ENCODE data around the gene PNKP. TPM values are rescaled to one million over a fixed set of nuclear protein-coding genes. Genes with fewer than 3 reads are reported as not detected.
A peak's percentile ranks its signal among the peaks of the same experiment; 100 is the strongest.

The PNKP gene
- total RNA-seq, 2 experiments from 2014 or later = 59.5 to 65.7 TPM

GRCh38 chr19:49889687-49890348, 22.4 kb upstream of the PNKP start:
- ATAC-seq (peak; percentile 61), DNase-seq (peak; percentile 89)
- Mint-ChIP-seq H3K9me3 (ENCODE audit: low read depth) (no peaks in the 10 kb centered on the region), H3K27ac (peak overlapping the region; percentile 70), H3K4me3 (peak overlapping the region; percentile 69), H3K4me1 (peaks cover 16% of the 10 kb centered on the region), H3K36me3 (ENCODE audit: low read depth) (peaks cover 15% of the 10 kb centered on the region), H3K27me3 (no peaks in the 10 kb centered on the region)
- CTCF ChIA-PET = interaction anchor here (0.6 to 1.2 kb wide), 5 partner anchors 24 to 201 kb away, joined by 3 to 4 read pairs (median 3); no protein-coding TSS in a partner anchor
- POLR2A ChIA-PET = interaction anchor here (1.6 kb wide), 1 partner anchor 13 kb away, joined by 4 read pairs; the partner anchor contains the start of genes AKT1S1 and TBC1D17
- intact Hi-C loops (cut with DNase I, micrococcal nuclease) = loop anchor here (1.0 to 5.0 kb wide), 7 partner anchors 12 to 40 kb away; partner anchors contain the start of genes AKT1S1 (in 1 of the 2), ATF5 (in 1 of the 2), NUP62 (in 1 of the 2) and PNKP (in 1 of the 2)

- Mint-ChIP-seq H3K9me3 (ENCODE audit: low read depth) (no peaks in the 10 kb centered on the region), H3K36me3 (ENCODE audit: low read depth) (peaks cover 20% of the 10 kb centered on the region), H3K4me1 (peaks cover 12% of the 10 kb centered on the region), H3K27ac (no peak overlapping the region), H3K27me3 (no peaks in the 10 kb centered on the region), H3K4me3 (no peak overlapping the region)
- DNase-seq (no peak), ATAC-seq (no peak)
- POLR2A ChIA-PET = interaction anchor here (1.6 kb wide), 1 partner anchor 12 kb away, joined by 4 read pairs; the partner anchor contains the start of genes AKT1S1 and TBC1D17
- CTCF ChIA-PET = interaction anchor here (0.8 to 1.0 kb wide), 2 partner anchors 21 to 25 kb away, joined by 3 to 4 read pairs; no protein-coding TSS in a partner anchor
- intact Hi-C loops (cut with DNase I, micrococcal nuclease) = no loop called here
Observed at GRCh38 chr19:49889038-49889686, 21.8 kb upstream of the PNKP start.

GRCh38 chr19:49888510-49888824, 21.1 kb upstream of the PNKP start:
- no peaks in the 10 kb centered on the region for H3K9me3 Mint-ChIP-seq (ENCODE audit: low read depth)
- ChIA-PET CTCF (interaction anchor here (0.8 kb wide), 2 partner anchors 22 to 79 kb away, joined by 3 to 4 read pairs; no protein-coding TSS in a partner anchor), POLR2A (interaction anchor here (1.6 kb wide), 1 partner anchor 12 kb away, joined by 4 read pairs; the partner anchor contains the start of genes AKT1S1 and TBC1D17)
- DNase-seq (no peak), ATAC-seq (no peak)
- intact Hi-C loops (cut with DNase I, micrococcal nuclease) = no loop called here
- peaks cover 10% of the 10 kb centered on the region for H3K4me1 Mint-ChIP-seq
- H3K27me3 Mint-ChIP-seq = no peaks in the 10 kb centered on the region
- H3K27ac Mint-ChIP-seq = no peak overlapping the region
- peaks cover 24% of the 10 kb centered on the region for H3K36me3 Mint-ChIP-seq (ENCODE audit: low read depth)
- H3K4me3 Mint-ChIP-seq = no peak overlapping the region

GRCh38 chr19:49887665-49888509, 20.5 kb upstream of the PNKP start:
- intact Hi-C loops (cut with DNase I, micrococcal nuclease) = no loop called here
- H3K27ac Mint-ChIP-seq = no peak overlapping the region
- POLR2A ChIA-PET = no interaction called here

GRCh38 chr19:49887037-49887664, 19.8 kb upstream of the PNKP start:
- Mint-ChIP-seq H3K36me3 (ENCODE audit: low read depth) (peaks cover 34% of the 10 kb centered on the region), H3K4me1 (peaks cover 8% of the 10 kb centered on the region), H3K27ac (no peak overlapping the region), H3K4me3 (no peak overlapping the region), H3K9me3 (ENCODE audit: low read depth) (no peaks in the 10 kb centered on the region), H3K27me3 (no peaks in the 10 kb centered on the region)
- ATAC-seq = no peak
- POLR2A ChIA-PET = no interaction called here
- CTCF ChIA-PET = interaction anchor here (0.5 kb wide), 1 partner anchor 126 kb away, joined by 3 read pairs; no protein-coding TSS in a partner anchor
- intact Hi-C loops (cut with DNase I, micrococcal nuclease) = no loop called here
- DNase-seq = no peak

More at GRCh38 chr19:49887665-49888509, 20.5 kb upstream of the PNKP start:
- DNase-seq (peak; percentile 24), ATAC-seq (no peak)
- Mint-ChIP-seq H3K9me3 (ENCODE audit: low read depth) (no peaks in the 10 kb centered on the region), H3K4me1 (peaks cover 8% of the 10 kb centered on the region), H3K36me3 (ENCODE audit: low read depth) (peaks cover 28% of the 10 kb centered on the region), H3K27me3 (no peaks in the 10 kb centered on the region), H3K4me3 (no peak overlapping the region)
- CTCF ChIA-PET = interaction anchor here (0.5 to 0.8 kb wide), 2 partner anchors 79 to 127 kb away, joined by 3 read pairs; no protein-coding TSS in a partner anchor

- Mint-ChIP-seq H3K36me3 (ENCODE audit: low read depth) (peaks cover 46% of the 10 kb centered on the region), H3K27ac (peak overlapping the region; percentile 19), H3K27me3 (no peaks in the 10 kb centered on the region), H3K9me3 (ENCODE audit: low read depth) (no peaks in the 10 kb centered on the region), H3K4me3 (no peak overlapping the region), H3K4me1 (peaks cover 3% of the 10 kb centered on the region)
- ATAC-seq = no peak
- POLR2A ChIA-PET = interaction anchor here (0.7 kb wide), 1 partner anchor 45 kb away, joined by 3 read pairs; no protein-coding TSS in a partner anchor
- CTCF ChIA-PET = no interaction called here
- intact Hi-C loops (cut with DNase I, micrococcal nuclease) = no loop called here
- no peak for DNase-seq
Observed at GRCh38 chr19:49884760-49885159, 17.4 kb upstream of the PNKP start.

GRCh38 chr19:49884109-49884508, 16.7 kb upstream of the PNKP start:
- CTCF ChIA-PET = no interaction called here
- no peak for ATAC-seq

GRCh38 chr19:49883094-49883493, 15.7 kb upstream of the PNKP start:
- Mint-ChIP-seq H3K9me3 (ENCODE audit: low read depth) (no peaks in the 10 kb centered on the region), H3K27me3 (no peaks in the 10 kb centered on the region), H3K4me1 (peaks cover 12% of the 10 kb centered on the region), H3K27ac (peak overlapping the region; percentile 2), H3K36me3 (ENCODE audit: low read depth) (peaks cover 45% of the 10 kb centered on the region), H3K4me3 (no peak overlapping the region)
- intact Hi-C loops (cut with DNase I, micrococcal nuclease) = no loop called here
- CTCF ChIA-PET = no interaction called here
- POLR2A ChIA-PET = no interaction called here
- DNase-seq = no peak
- ATAC-seq = no peak

More at GRCh38 chr19:49884109-49884508, 16.7 kb upstream of the PNKP start:
- H3K4me1 Mint-ChIP-seq = peaks cover 4% of the 10 kb centered on the region
- no peaks in the 10 kb centered on the region for H3K27me3 Mint-ChIP-seq
- peaks cover 44% of the 10 kb centered on the region for H3K36me3 Mint-ChIP-seq (ENCODE audit: low read depth)
- intact Hi-C loops (cut with DNase I, micrococcal nuclease) = no loop called here
- H3K27ac Mint-ChIP-seq = no peak overlapping the region
- POLR2A ChIA-PET = interaction anchor here (0.6 to 0.7 kb wide), 2 partner anchors 46 to 245 kb away, joined by 3 read pairs; no protein-coding TSS in a partner anchor
- no peak for DNase-seq
- no peak overlapping the region for H3K4me3 Mint-ChIP-seq
- H3K9me3 Mint-ChIP-seq (ENCODE audit: low read depth) = no peaks in the 10 kb centered on the region

GRCh38 chr19:49882643-49883042, 15.3 kb upstream of the PNKP start:
- CTCF ChIA-PET = interaction anchor here (0.6 kb wide), 1 partner anchor 65 kb away, joined by 3 read pairs; no protein-coding TSS in a partner anchor
- Mint-ChIP-seq H3K27ac (no peak overlapping the region), H3K27me3 (no peaks in the 10 kb centered on the region), H3K4me3 (no peak overlapping the region), H3K4me1 (peaks cover 14% of the 10 kb centered on the region), H3K36me3 (ENCODE audit: low read depth) (peaks cover 47% of the 10 kb centered on the region), H3K9me3 (ENCODE audit: low read depth) (no peaks in the 10 kb centered on the region)
- no peak for ATAC-seq
- intact Hi-C loops (cut with DNase I, micrococcal nuclease) = no loop called here
- no peak for DNase-seq
- POLR2A ChIA-PET = no interaction called here

- ATAC-seq = no peak
- H3K9me3 Mint-ChIP-seq (ENCODE audit: low read depth) = no peaks in the 10 kb centered on the region
- CTCF ChIA-PET = interaction anchor here (0.6 kb wide), 1 partner anchor 66 kb away, joined by 3 read pairs; no protein-coding TSS in a partner anchor
- H3K4me1 Mint-ChIP-seq = peaks cover 14% of the 10 kb centered on the region
- no peak overlapping the region for H3K4me3 Mint-ChIP-seq
- DNase-seq = no peak
- peaks cover 47% of the 10 kb centered on the region for H3K36me3 Mint-ChIP-seq (ENCODE audit: low read depth)
- no peak overlapping the region for H3K27ac Mint-ChIP-seq
- no peaks in the 10 kb centered on the region for H3K27me3 Mint-ChIP-seq
- POLR2A ChIA-PET = no interaction called here
- intact Hi-C loops (cut with DNase I, micrococcal nuclease) = no loop called here
Observed at GRCh38 chr19:49881672-49882394, 14.5 kb upstream of the PNKP start.
